ENCODE results near the gene SLC2A5. TPM values are rescaled to one million over a fixed set of nuclear protein-coding genes. Genes with fewer than 3 reads are reported as not detected.

The SLC2A5 gene
- total and polyA plus RNA-seq, 9 of the 15 experiments (the other 6 are each of a cell fraction or from before 2014, with no cell fraction given) = 0.08 TPM; not detected in 8

- Histone ChIP-seq H2AFZ (ENCODE audit: low read depth, low read length) (no peak overlapping the region), H3K27me3 (ENCODE audit: control insufficient read depth in 2 of 2, insufficient read depth in 2 of 2, low read length in 2 of 2) (peaks cover 47 to 68% of the 10 kb centered on the region in 2 experiments; a peak in 4 of 5 replicates), H3K4me2 (ENCODE audit: insufficient read depth, low read length) (no peak overlapping the region), H3K9me3 (replicated peaks; ENCODE audit: control insufficient read depth, insufficient read depth, low read depth, low read length) (no peaks in the 10 kb centered on the region), H3K36me3 (ENCODE audit: control insufficient read depth, insufficient read depth, low read length) (no peaks in the 10 kb centered on the region), H3K27ac (ENCODE audit: extremely low read depth, low read depth, low read length) (no peak overlapping the region), H3K4me1 (replicated peaks in 1 of 2; ENCODE audit: control insufficient read depth in 2 of 2, insufficient read depth in 2 of 2, low read length in 2 of 2) (no peaks in the 10 kb centered on the region), H3K79me2 (ENCODE audit: control insufficient read depth, insufficient read depth, low read length) (no peaks in the 10 kb centered on the region), H3K9me1 (ENCODE audit: control insufficient read depth, insufficient read depth, low read length) (no peaks in the 10 kb centered on the region), H3K4me3 (no peak overlapping the region), H3K9ac (ENCODE audit: insufficient read depth in 1 of 2, low read depth in 2 of 2, low read length in 2 of 2) (no peak overlapping the region), H4K20me1 (replicated peaks; ENCODE audit: control insufficient read depth, insufficient read depth, low read length) (no peaks in the 10 kb centered on the region)
- DNase-seq (ENCODE audit: extremely low read depth in 1 of 4, low spot score in 3 of 4) (no peak), FAIRE-seq (no peak), ATAC-seq (no peak)
- in situ Hi-C loops (cut with MboI) (no loop called here), intact Hi-C loops (cut with micrococcal nuclease) (no loop called here)
- BruUV-seq (replicated peaks) = no TSS peak
- WGBS (ENCODE audit: insufficient coverage, low coverage, missing lambda C conversion rate) = under 1% methylated on average over 7 of the region's 7 CpGs
- TF ChIP-seq PHB (CRISPR knock-in tag; IDR thresholded peaks at IDR 0.05) = no peak
- no peak for TF ChIP-seq MTA2 (IDR thresholded peaks at IDR 0.05; ENCODE audit: low read depth)
- TF ChIP-seq HDGF (IDR thresholded peaks at IDR 0.05) = no peak
- TF ChIP-seq GABPA (tag; conservative IDR thresholded peaks at IDR 0.05; ENCODE audit: low read depth) = no peak
- TF ChIP-seq NCOA4 (IDR thresholded peaks at IDR 0.05; ENCODE audit: partially characterized antibody) = no peak
- no peak for TF ChIP-seq BCOR (IDR thresholded peaks at IDR 0.05)
- TF ChIP-seq MYBL2 (IDR thresholded peaks at IDR 0.05; ENCODE audit: low read depth) = no peak
- no peak for TF ChIP-seq MYBL2 (CRISPR knock-in tag; IDR thresholded peaks at IDR 0.05; ENCODE audit: borderline replicate concordance)
- TF ChIP-seq NFYB (IDR thresholded peaks at IDR 0.05; ENCODE audit: extremely low read depth, insufficient read length) = no peak
- no peak for TF ChIP-seq NUFIP1 (IDR thresholded peaks at IDR 0.05; ENCODE audit: partially characterized antibody)
- no peak for TF ChIP-seq RB1 (IDR thresholded peaks at IDR 0.05; ENCODE audit: low read depth)
- POLR2A ChIA-PET = interaction anchor here (1.0 kb wide), 2 partner anchors 16 kb away, joined by 3 to 4 read pairs; no protein-coding TSS in a partner anchor
- CTCF ChIA-PET (ENCODE audit: low intra/inter-chr PET ratio) = no interaction called here
Measured at GRCh38 chr1:9085306-9085940, 16.0 kb upstream of the SLC2A5 start.
